Inferior parietal cortex (tissue), 1 donor: ENCODE data around the gene SPATA12.
"Not testable (repeated sequence)": the region's sequence is repeated elsewhere in the genome, so short reads cannot be mapped to it uniquely, and the experiment has no call there.

Source experiments
- DNase-seq: peaks from one replicate; pipeline ENCODE4 v3.0.0-alpha.2; 2016; ENCODE audit errors: extremely low spot score

SPATA12 gene

DNA sequence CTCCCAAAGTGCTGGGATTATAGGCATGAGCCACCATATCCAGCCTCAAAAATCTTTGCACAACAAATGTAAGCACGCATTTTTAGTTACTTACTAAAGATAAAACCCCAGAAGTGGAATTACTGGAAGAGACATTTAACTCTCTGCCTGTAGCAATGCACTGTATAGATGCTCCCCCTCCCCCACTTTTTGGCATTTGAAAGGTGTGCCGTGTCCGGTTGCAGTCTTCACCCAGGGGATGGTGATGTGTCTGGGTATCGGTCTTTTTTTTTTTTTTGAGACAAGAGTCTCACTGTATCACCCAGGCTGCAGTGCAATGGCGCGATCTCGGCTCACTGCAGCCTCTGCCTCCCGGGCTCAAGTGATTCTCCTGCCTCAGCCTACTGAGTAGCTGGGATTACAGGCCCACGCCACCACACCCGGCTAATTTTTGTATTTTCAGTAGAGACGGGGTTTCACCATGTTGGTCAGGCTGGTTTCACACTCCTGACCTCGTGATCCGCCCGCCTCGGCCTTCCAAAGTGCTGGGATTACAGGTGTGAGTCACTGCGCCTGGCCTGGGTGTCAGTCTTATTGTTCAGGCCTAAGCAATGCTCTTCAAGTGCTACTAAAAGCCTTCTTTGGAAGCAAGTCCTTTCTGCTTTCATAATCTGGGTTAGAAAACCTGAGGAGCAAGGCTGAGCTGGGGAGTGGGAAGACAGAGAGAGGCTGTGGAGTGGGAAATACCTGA, 23.0 kb downstream of the SPATA12 start:
- not testable (repeated sequence) for DNase-seq

GRCh38 chr3:57085211-57085610, 24.7 kb downstream of the SPATA12 start:
- DNase-seq = no peak

GRCh38 chr3:57086201-57086600, 25.7 kb downstream of the SPATA12 start:
- DNase-seq = peak; percentile 57

DNA sequence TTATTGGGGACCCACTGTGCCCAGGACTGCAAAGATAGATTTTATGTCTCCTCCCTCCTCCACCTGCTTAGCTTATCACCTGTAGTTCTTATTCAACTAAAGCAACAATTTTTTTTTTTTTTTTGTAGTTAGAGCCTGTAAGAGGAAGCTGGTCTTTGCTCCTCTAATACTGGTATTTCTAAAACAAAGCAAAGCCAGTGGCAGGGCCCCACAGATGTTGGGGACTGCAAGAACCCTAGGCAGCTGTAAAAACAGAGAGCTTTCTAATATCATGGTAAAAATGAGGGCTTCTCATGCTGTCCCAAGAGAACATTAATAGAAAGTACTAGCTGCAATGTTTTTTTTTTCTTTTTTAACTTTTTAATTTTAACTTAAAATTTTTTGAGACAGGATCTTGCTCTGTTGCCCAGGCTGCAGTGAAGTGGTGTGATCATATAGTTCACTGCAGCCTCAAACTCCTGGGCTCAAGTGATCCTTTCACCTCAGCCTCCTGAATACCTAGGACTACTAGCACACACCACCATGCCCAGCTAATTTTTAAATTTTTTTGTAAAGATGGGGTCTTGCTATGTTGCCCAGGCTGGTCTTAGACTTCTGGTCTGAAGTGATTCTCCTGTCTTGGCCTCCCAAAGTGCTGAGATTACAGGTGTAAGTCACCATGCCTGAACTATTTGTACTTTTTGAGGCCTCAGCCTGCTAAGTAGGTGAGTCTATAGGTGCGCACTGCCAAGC, 27.1 kb downstream of the SPATA12 start:
- DNase-seq = no peak

- no peak for DNase-seq
These were observed 28.0 kb downstream of the SPATA12 start for GRCh38 chr3:57088503-57088902.

DNA sequence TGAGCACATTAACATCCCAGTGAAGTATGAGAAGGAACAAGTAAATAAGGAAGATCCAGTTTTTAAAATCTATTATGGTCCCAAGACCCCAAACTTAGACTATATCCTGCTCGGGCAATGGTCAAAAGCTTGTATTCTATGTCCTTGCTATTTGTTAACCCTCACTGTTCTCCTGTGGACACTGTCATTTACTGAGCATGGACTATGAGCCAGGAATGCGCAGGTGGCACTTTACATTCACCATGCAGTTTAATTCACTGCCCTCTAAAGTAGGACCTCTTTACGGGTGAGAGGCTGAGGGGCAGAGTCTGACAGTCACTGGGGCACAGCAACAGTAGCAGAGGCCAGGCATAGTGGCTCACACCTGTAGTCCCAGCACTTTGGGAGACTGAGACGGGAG, 28.6 kb downstream of the SPATA12 start:
- no peak for DNase-seq

DNA sequence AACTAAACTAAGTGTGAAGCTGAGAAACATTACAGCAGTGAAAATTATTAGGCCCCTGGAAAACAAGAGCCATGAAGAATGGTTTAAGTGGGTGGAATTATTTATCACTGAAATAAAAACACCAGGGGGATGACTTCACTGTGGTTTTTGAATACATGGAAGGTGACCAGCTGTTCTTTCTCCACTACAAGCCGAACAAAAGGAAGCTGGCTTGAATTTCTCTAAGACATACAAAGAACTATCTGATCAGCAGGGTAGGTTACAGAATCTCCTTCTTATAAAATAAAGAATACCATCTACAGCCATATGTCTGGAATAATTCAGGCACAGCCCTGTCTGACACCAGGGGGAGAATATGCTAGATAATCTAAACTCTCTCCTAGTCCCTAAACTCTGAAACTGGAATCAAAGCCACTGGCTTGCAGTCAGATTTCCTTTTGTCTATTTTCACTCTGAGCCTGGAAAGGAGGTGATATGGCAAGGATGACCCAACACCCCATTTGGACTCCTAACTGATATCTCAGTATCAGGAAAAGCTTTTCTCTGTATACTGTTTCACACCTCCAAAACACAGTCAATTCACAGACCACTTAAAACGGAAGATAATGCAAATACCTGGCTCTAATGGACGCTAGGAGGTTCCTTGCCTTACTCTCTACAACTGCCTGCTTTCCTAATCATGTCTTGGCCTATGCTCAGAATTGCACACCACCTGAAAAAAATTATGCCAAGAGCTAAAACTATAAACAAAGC, 31.2 kb downstream of the SPATA12 start:
- DNase-seq = no peak

GRCh38 chr3:57093489-57093888, 33.0 kb downstream of the SPATA12 start:
- DNase-seq = no peak

- DNase-seq = no peak
These were observed 33.6 kb downstream of the SPATA12 start for GRCh38 chr3:57093971-57094535.

DNA sequence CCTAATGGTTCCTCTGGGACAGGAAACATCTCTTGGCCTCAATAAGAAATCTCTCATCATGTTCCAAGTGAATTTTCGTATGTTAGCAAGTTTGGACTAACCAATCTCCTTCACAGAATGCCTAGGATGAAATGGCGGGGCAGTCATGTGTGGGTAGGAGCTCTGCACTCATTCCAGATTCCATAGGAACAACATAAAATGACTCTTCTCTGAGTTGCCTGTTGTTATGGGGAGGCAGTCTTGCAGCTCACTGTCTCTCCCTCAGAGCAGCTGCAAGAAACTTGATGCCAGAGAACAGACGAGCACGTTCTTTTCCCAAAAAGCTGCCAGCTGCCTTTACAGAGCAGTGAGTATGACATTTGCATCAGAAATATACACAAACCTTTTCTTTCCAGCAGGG, 34.1 kb downstream of the SPATA12 start:
- DNase-seq = no peak

- DNase-seq = no peak
These were observed 34.9 kb downstream of the SPATA12 start for GRCh38 chr3:57095363-57095762.

DNA sequence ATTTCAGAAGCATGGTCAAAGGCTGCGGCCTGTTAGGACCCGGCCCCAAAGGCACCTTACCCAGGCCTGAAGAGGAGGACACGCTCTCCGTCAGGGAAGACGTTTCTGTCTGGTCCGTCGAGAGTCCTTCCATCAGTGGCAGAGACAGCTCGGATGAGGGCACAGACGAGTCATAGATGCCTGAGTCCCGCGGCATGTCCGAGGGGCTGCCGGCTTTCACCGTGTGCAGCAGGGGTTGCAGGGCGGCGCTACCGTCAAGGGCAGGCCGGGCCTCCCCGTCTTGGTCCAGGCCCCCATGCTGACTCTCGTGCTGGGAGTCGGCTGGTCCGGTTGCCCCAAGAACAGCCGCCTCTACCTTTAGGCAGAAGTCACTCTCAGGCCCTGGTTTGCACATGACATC, 37.1 kb downstream of the SPATA12 start:
- DNase-seq = no peak

DNA sequence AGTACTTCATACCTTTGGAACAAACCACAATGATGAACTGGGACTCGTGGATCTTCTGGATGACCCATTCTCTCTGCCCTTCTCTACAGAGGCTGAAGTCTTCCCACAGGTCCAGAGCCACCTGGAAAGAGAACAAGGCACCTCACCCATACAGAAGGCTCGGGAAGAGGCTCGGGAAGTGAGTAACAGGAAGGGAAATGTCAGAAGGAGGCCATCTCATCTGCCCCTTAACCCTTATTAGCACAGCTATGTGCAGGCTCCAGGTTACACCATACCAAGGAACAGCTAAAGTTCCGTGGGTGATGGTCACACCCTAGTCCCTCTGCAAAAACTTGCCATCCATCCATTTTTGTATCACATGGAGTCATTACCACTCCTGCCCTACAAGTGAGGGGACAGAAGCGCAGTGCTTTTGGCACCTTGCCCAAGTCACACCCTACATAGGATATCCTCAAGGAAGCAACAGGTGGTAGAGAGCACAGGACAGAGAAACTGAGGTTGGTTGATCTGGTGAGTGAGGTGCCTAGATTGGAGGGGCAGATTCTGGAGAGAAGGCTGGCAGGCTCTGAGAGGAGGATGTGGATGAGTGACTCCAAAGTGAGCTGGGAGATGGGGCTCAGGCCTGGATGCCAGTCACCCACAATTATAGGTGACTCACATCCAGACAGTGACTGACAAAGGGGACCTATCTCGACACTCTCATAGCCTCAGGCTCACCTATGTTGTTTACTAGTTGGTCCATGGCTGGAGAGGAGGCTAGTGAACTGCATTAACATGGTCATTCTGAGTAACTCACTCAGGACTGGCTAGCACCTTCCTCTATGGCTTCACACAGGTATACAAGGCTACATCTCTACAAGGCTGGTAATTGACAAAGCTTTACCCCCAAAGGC, 38.2 kb downstream of the SPATA12 start:
- no peak for DNase-seq

DNA sequence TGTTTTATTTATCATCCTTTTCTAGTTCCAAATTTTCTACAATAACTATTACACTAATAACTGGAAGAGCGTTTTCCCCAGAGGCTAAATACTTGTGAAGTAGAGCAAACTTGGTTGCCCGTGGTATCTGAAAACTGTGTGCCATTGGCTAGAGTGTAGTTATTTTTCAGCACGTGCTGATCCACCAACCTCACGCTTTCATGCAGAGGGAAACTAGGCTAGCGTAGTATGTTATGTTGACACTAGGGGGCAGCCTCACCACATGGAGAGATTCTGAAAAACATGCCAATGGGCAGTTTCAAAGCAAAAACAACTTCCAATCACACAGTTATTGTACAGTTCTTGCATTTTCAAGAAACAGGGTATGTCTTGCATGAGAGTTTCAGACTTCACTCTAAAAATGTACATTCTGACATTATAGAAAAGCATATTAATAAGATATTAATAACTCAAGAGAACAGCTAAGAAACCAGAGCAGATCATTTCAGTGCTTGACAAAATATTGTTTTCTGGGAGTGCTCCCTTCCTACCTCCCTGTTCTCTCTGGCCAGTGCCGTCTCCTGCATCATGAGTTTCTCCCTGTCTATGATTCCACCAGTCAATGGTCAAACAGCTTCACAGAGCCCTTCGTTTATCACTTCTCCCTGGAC, 39.7 kb downstream of the SPATA12 start:
- peak; percentile 95 for DNase-seq

DNA sequence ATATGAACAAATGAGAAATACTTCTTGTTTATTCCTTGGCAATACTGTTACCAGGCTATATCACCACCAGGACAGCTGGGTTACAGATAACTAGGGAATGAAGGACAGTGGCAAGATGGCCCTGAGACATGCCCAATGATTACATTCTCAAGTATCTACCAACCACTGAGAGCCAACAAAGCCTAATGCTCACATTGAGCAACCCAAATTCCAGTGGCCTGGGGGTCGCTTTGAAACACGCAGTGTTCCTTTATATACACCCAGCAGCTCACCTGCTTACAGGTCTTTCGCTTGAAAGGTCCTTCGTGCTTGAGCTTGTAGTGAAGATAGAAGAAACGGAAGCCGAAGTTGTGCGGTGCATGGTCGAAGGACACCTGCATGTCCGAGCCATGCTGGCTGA, 45.1 kb downstream of the SPATA12 start:
- DNase-seq = no peak

- DNase-seq = no peak
These were observed 48.2 kb downstream of the SPATA12 start for GRCh38 chr3:57108684-57109083.

DNA sequence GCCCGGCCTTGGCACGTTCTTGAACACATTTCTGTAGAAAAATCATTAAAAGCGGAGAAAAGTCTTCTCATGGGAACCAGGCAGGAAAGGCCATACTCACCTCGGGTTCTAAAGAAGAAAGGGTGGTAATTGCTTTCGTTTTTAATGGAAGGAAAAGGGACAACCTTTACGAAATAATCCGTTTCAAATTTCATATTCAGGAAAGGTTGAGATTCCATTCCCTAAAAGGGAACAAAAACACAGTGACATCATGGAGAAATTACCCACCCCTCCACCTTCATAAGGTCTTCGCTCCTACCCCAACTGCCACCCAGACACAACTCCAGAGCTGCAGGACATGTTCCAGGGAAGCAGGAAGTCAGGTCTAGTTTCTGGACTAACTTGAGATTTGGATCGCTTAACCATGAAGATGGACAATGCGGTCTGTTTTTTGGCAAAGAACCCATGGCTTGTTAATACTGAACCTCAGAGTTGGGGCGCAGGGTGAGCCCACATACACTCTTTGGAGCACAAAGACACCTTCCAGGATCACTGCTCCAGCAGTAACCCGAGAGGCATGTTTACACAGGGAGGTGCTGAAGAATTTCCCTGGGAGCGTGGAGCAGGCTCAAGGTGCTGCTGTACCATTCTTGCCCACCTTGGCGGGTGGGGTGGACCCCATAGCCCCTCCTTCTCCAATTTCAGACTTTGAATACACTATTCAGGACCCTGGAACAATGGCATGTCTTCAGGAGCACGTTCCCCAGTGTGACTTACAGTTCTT, 49.2 kb downstream of the SPATA12 start:
- no peak for DNase-seq

GRCh38 chr3:57110214-57110613, 49.8 kb downstream of the SPATA12 start:
- DNase-seq = no peak

DNA sequence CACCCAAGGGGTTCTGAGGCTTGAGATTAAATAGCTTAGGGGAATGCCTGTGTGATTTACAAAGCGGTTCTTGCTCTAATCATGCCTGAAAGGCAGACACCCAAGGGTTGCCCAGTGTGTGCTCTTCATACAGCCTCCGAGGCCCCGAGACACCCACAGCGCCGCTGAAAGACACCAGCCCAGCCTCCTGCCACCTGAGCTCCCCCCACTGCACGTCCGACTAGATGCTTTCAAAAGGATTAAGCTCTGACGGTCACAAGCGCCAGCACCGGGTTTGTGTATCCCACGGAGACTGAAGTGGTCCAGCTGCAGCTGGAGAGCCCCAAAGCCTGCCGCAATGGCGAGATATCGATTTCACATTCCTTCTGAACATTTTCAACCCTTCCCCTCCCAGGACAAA, 50.3 kb downstream of the SPATA12 start:
- no peak for DNase-seq

GRCh38 chr3:57112206-57112605, 51.7 kb downstream of the SPATA12 start:
- no peak for DNase-seq
